Activated B cell treated with CpG ODN at 0.5 μM for 24 hours (primary cell): ENCODE data around the gene INF2. TPM values are rescaled to one million over a fixed set of nuclear protein-coding genes. Genes with fewer than 3 reads are reported as not detected.
A peak's percentile ranks its signal among the peaks of the same experiment; 100 is the strongest.

ENCODE experiments used
- ATAC-seq: fragments of 200-7000 bp; cut with Tn5 transposase; one replicate; pipeline ENCODE4 v1.10.0; 2021; ENCODE audit warnings: low read depth, mild to moderate bottlenecking, moderate library complexity
- CTCF ChIA-PET: fragments of 350-600 bp; sonication (Branson Sonifier 250); formaldehyde crosslinking; loops from one replicate; lab custom pipeline; 2021; ENCODE audit warnings: antibody characterized with exemption; lab: Charles Lee
- POLR2A ChIA-PET: fragments of 350-600 bp; sonication (Branson Sonifier 250); formaldehyde crosslinking; loops from one replicate; lab custom pipeline; 2021; ENCODE audit warnings: antibody characterized with exemption; lab: Charles Lee
- DNase-seq: peaks from one replicate; pipeline ENCODE4 v3.0.0; 2022
- H3K27ac Mint-ChIP-seq: one replicate; pipeline ENCODE4 v1.8.0; 2020; ENCODE audit warnings: mixed read lengths
- H3K27me3 Mint-ChIP-seq: one replicate; pipeline ENCODE4 v1.8.0; 2021; ENCODE audit warnings: mixed read lengths
- H3K36me3 Mint-ChIP-seq: one replicate; pipeline ENCODE4 v1.8.0; 2021; ENCODE audit warnings: low read depth, mixed read lengths
- H3K4me1 Mint-ChIP-seq: one replicate; pipeline ENCODE4 v1.8.0; 2021; ENCODE audit warnings: mixed read lengths
- H3K4me3 Mint-ChIP-seq: one replicate; pipeline ENCODE4 v1.8.0; 2020; ENCODE audit warnings: mild to moderate bottlenecking, mixed read lengths
- H3K9me3 Mint-ChIP-seq: one replicate; pipeline ENCODE4 v1.8.0; 2020; ENCODE audit warnings: mixed read lengths
- CTCF ChIP-seq: fragments of 200-600 bp; IDR thresholded peaks from one replicate; pipeline ENCODE4 v1.8.0; 2022; ENCODE audit warnings: antibody characterized with exemption, mild to moderate bottlenecking
- intact Hi-C: fragments of 100-400 bp; cut with micrococcal nuclease; formaldehyde crosslinking; loops from one replicate; pipeline ENCODE4 v1.15.1; 2024
- total RNA-seq: library from RNA; stranded (reverse); gene quantifications from 2 replicates; pipeline ENCODE4 v1.2.3, GENCODE V29; 2022

Gene INF2
- total RNA-seq, 1 donor from 2014 or later: 47.2 TPM

- Mint-ChIP-seq H3K9me3 (no peaks in the 10 kb centered on the region), H3K4me3 (no peak overlapping the region), H3K27me3 (no peaks in the 10 kb centered on the region), H3K36me3 (peaks cover 6% of the 10 kb centered on the region), H3K27ac (peak overlapping the region; percentile 56), H3K4me1 (peaks cover 44% of the 10 kb centered on the region)
- intact Hi-C loops: no loop called here
- POLR2A ChIA-PET: interaction anchor here (1.2 to 1.7 kb wide), 2 partner anchors 14 to 37 kb away, joined by 5 to 11 read pairs; no protein-coding TSS in a partner anchor
- ATAC-seq (no peak), DNase-seq (no peak)
- no peak for TF ChIP-seq CTCF
- CTCF ChIA-PET: interaction anchor here (0.6 to 1.5 kb wide), 4 partner anchors 14 to 1654 kb away, joined by 3 to 5 read pairs (median 4); no protein-coding TSS in a partner anchor
Observed at GRCh38 chr14:104694475-104694950, 5.1 kb downstream of the INF2 start.

GRCh38 chr14:104694991-104695659 lies 5.7 kb downstream of the INF2 start:
- Mint-ChIP-seq H3K27me3 (no peaks in the 10 kb centered on the region), H3K27ac (peak overlapping the region; percentile 63), H3K9me3 (no peaks in the 10 kb centered on the region), H3K36me3 (peaks cover 6% of the 10 kb centered on the region), H3K4me1 (peaks cover 44% of the 10 kb centered on the region), H3K4me3 (no peak overlapping the region)
- POLR2A ChIA-PET: interaction anchor here (1.2 to 1.7 kb wide), 2 partner anchors 15 to 38 kb away, joined by 5 to 11 read pairs; no protein-coding TSS in a partner anchor
- intact Hi-C loops: no loop called here
- CTCF ChIA-PET: interaction anchor here (0.6 to 1.5 kb wide), 3 partner anchors 17 to 1653 kb away, joined by 3 to 5 read pairs (median 4); no protein-coding TSS in a partner anchor
- no peak for DNase-seq
- TF ChIP-seq CTCF: no peak
- peak; percentile 72 for ATAC-seq

GRCh38 chr14:104695660-104696000 lies 6.2 kb downstream of the INF2 start:
- DNase-seq (no peak), ATAC-seq (no peak)
- Mint-ChIP-seq H3K36me3 (peaks cover 6% of the 10 kb centered on the region), H3K4me3 (peak overlapping the region; percentile 35), H3K27me3 (no peaks in the 10 kb centered on the region), H3K4me1 (peaks cover 40% of the 10 kb centered on the region), H3K9me3 (no peaks in the 10 kb centered on the region), H3K27ac (peak overlapping the region; percentile 63)
- intact Hi-C loops: no loop called here
- no peak for TF ChIP-seq CTCF
- POLR2A ChIA-PET: interaction anchor here (1.7 kb wide), 1 partner anchor 38 kb away, joined by 11 read pairs; no protein-coding TSS in a partner anchor
- CTCF ChIA-PET: no interaction called here

GRCh38 chr14:104696671-104697316 lies 7.4 kb downstream of the INF2 start:
- Mint-ChIP-seq H3K4me1 (peaks cover 31% of the 10 kb centered on the region), H3K27me3 (no peaks in the 10 kb centered on the region), H3K36me3 (peaks cover 6% of the 10 kb centered on the region), H3K4me3 (no peak overlapping the region), H3K9me3 (no peaks in the 10 kb centered on the region), H3K27ac (no peak overlapping the region)
- ChIA-PET POLR2A (interaction anchor here (1.1 kb wide), 1 partner anchor 39 kb away, joined by 3 read pairs; no protein-coding TSS in a partner anchor), CTCF (no interaction called here)
- ATAC-seq (no peak), DNase-seq (no peak)
- intact Hi-C loops: no loop called here
- no peak for TF ChIP-seq CTCF

- no peak overlapping the region for H3K4me3 Mint-ChIP-seq
- no peaks in the 10 kb centered on the region for H3K27me3 Mint-ChIP-seq
- peaks cover 28% of the 10 kb centered on the region for H3K4me1 Mint-ChIP-seq
- H3K9me3 Mint-ChIP-seq: no peaks in the 10 kb centered on the region
- no peak overlapping the region for H3K27ac Mint-ChIP-seq
- TF ChIP-seq CTCF: no peak
- POLR2A ChIA-PET: interaction anchor here (0.9 to 1.1 kb wide), 2 partner anchors 38 to 39 kb away, joined by 3 read pairs; no protein-coding TSS in a partner anchor
- peaks cover 8% of the 10 kb centered on the region for H3K36me3 Mint-ChIP-seq
- ATAC-seq (no peak), DNase-seq (no peak)
- CTCF ChIA-PET: no interaction called here
- intact Hi-C loops: no loop called here
Observed at GRCh38 chr14:104697317-104697703, 7.9 kb downstream of the INF2 start.
